ENCODE measurements around the gene ABCB9.
A peak's percentile ranks its signal among the peaks of the same experiment; 100 is the strongest.
"Not testable (repeated sequence)": the region's sequence is repeated elsewhere in the genome, so short reads cannot be mapped to it uniquely, and the experiment has no call there.

The ABCB9 gene

GRCh38 chr12:122893208-122894153 is 72.8 kb downstream of the ABCB9 start:
- Mint-ChIP-seq H3K27ac (no peak overlapping the region), H3K4me3 (peak overlapping the region; percentile 86), H3K4me1 (peaks cover 100% of the 10 kb centered on the region), H3K9me3 (no peaks in the 10 kb centered on the region), H3K36me3 (no peaks in the 10 kb centered on the region), H3K27me3 (no peaks in the 10 kb centered on the region)
- ATAC-seq, result no peak

- not testable (repeated sequence) for H3K27me3 Mint-ChIP-seq, H3K4me3 Mint-ChIP-seq, H3K36me3 Mint-ChIP-seq, H3K9me3 Mint-ChIP-seq, ATAC-seq, H3K27ac Mint-ChIP-seq
- H3K4me1 Mint-ChIP-seq, result peaks cover 99% of the 10 kb centered on the region
Measured at GRCh38 chr12:122892724-122893123, 73.5 kb downstream of the ABCB9 start.

DNA sequence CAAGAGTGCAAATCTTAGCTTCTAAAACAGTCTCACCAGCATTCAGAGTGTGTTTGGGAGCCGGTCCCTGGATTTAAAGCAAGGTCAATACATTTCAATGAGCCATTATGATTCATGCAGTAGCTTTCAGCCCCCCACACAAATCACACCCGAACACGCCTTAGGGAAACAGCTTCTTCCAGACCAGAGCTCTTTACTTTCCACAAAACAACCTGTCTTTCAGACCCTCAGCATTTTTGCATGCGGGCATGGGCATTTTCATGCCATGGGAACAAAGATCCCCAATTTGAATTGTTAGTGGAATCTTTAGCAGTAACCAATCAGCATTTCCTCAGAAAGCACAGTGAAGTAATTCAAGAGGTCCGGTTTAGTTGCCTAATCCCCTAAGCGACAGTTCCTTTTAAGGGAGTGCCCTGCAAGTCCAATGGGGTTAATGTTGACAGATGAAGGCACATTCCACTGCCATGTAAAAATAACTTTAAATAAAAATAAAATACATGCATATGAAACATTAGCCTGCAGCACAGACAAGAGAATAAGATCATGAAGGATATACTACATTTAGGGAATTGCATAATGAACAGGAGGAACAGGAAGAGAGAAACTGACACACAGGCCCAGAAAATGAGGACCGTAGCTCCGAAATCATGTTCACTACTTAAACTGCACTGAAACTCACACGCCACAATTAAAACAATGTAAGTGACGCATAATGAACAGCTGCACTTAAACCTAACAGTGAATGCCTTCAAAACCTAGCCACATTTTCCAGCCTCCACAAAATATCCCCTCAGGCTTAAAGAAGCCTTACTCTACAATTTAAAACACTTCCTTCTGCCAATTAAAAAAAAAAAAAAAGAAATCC is 74.4 kb downstream of the ABCB9 start:
- Mint-ChIP-seq H3K27ac (no peak overlapping the region), H3K9me3 (no peaks in the 10 kb centered on the region), H3K4me1 (peaks cover 99% of the 10 kb centered on the region), H3K27me3 (no peaks in the 10 kb centered on the region), H3K4me3 (no peak overlapping the region), H3K36me3 (no peaks in the 10 kb centered on the region)
- no peak for ATAC-seq

- peak overlapping the region; percentile 65 for H3K4me3 Mint-ChIP-seq
- no peaks in the 10 kb centered on the region for H3K36me3 Mint-ChIP-seq
- no peaks in the 10 kb centered on the region for H3K9me3 Mint-ChIP-seq
- peak overlapping the region; percentile 81 for H3K27ac Mint-ChIP-seq
- H3K4me1 Mint-ChIP-seq, result peaks cover 90% of the 10 kb centered on the region
- ATAC-seq, result no peak
- no peaks in the 10 kb centered on the region for H3K27me3 Mint-ChIP-seq
Measured at GRCh38 chr12:122889761-122890520, 76.3 kb downstream of the ABCB9 start.

DNA sequence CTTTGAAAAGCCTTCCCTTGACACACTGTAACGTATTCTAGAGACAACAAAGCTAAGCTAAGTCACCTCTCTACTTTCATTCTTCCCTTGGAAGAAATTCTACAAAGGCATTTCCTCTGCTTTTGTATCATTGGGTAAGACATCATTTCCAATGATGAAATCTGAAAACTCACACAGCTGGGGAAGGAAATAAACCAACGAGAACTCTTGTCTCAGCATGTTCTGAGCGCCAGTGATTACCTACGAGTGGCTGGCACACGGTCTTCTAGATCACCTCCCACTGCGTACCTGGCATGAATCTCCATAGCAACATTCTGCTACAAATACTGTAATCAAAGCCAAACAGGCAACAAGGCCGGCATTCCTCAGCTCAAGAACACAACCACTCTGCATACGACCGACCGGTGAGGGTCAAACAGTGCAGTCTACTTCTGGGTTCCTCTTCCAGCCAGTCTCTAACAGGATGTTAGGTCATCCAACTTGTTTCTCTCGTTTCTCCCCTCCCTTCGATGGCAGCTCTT is 78.0 kb downstream of the ABCB9 start:
- ATAC-seq, result peak; percentile 68
- Mint-ChIP-seq H3K4me1 (peaks cover 89% of the 10 kb centered on the region), H3K27ac (peak overlapping the region; percentile 81), H3K9me3 (no peaks in the 10 kb centered on the region), H3K36me3 (peaks cover 6% of the 10 kb centered on the region), H3K27me3 (no peaks in the 10 kb centered on the region), H3K4me3 (peak overlapping the region; percentile 75)

GRCh38 chr12:122887819-122888212 is 78.4 kb downstream of the ABCB9 start:
- Mint-ChIP-seq H3K4me3 (peak overlapping the region; percentile 57), H3K4me1 (peaks cover 89% of the 10 kb centered on the region), H3K36me3 (peaks cover 6% of the 10 kb centered on the region), H3K9me3 (no peaks in the 10 kb centered on the region), H3K27me3 (no peaks in the 10 kb centered on the region), H3K27ac (peak overlapping the region; percentile 81)
- peak; percentile 52 for ATAC-seq

- no peaks in the 10 kb centered on the region for H3K27me3 Mint-ChIP-seq
- H3K9me3 Mint-ChIP-seq, result no peaks in the 10 kb centered on the region
- H3K4me1 Mint-ChIP-seq, result peaks cover 89% of the 10 kb centered on the region
- peak; percentile 94 for ATAC-seq
- peak overlapping the region; percentile 57 for H3K4me3 Mint-ChIP-seq
- peak overlapping the region; percentile 43 for H3K27ac Mint-ChIP-seq
- H3K36me3 Mint-ChIP-seq, result peaks cover 6% of the 10 kb centered on the region
Measured at GRCh38 chr12:122886851-122887818, 79.1 kb downstream of the ABCB9 start.

- ATAC-seq, result no peak
- no peaks in the 10 kb centered on the region for H3K27me3 Mint-ChIP-seq
- H3K9me3 Mint-ChIP-seq, result no peaks in the 10 kb centered on the region
- H3K27ac Mint-ChIP-seq, result no peak overlapping the region
- H3K36me3 Mint-ChIP-seq, result peaks cover 6% of the 10 kb centered on the region
- H3K4me1 Mint-ChIP-seq, result peaks cover 89% of the 10 kb centered on the region
- H3K4me3 Mint-ChIP-seq, result no peak overlapping the region
Measured at GRCh38 chr12:122886161-122886560, 80.1 kb downstream of the ABCB9 start.

- no peak overlapping the region for H3K27ac Mint-ChIP-seq
- no peaks in the 10 kb centered on the region for H3K9me3 Mint-ChIP-seq
- no peaks in the 10 kb centered on the region for H3K27me3 Mint-ChIP-seq
- peaks cover 89% of the 10 kb centered on the region for H3K4me1 Mint-ChIP-seq
- ATAC-seq, result no peak
- peaks cover 14% of the 10 kb centered on the region for H3K36me3 Mint-ChIP-seq
- H3K4me3 Mint-ChIP-seq, result no peak overlapping the region
Measured at GRCh38 chr12:122884860-122885259, 81.4 kb downstream of the ABCB9 start.

DNA sequence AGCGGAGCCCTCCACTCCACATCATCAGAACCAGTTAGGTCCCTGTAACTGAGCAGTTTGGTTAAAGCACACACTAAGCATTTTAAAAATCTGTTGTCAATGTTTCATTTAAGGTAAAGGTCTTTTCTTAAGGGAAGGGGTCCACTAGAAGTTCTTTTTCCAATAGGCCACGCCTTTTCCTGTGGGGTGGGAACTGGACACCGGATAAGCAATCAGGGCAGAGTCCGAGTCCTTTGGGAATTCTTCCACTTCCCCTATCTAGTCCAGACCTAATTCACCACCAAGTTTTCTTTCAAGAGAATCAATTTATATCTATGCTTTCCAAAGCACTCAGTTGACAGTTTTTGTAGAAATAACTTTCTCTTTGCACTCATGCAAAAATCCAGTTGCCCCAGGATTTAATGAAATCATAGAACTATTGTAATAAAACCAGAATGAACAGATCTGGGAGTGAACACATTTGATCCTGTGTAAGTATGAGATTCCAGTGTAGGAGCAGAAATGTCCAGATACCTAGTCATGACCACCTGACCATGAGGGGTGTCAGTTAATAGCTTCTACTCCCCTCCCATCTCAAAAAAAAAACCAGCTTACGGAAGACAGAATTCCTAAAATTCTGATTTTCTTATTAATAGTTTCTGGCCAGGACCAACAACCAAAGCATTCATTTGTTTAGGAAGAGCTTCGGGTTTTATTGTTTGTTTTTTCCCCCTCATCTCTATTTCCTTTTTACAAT is 82.0 kb downstream of the ABCB9 start:
- no peak overlapping the region for H3K4me3 Mint-ChIP-seq
- H3K4me1 Mint-ChIP-seq, result peaks cover 89% of the 10 kb centered on the region
- no peaks in the 10 kb centered on the region for H3K27me3 Mint-ChIP-seq
- H3K27ac Mint-ChIP-seq, result no peak overlapping the region
- H3K9me3 Mint-ChIP-seq, result no peaks in the 10 kb centered on the region
- no peak for ATAC-seq
- H3K36me3 Mint-ChIP-seq, result peaks cover 14% of the 10 kb centered on the region

- H3K27me3 Mint-ChIP-seq, result no peaks in the 10 kb centered on the region
- no peak overlapping the region for H3K4me3 Mint-ChIP-seq
- peaks cover 14% of the 10 kb centered on the region for H3K36me3 Mint-ChIP-seq
- peak overlapping the region; percentile 15 for H3K27ac Mint-ChIP-seq
- ATAC-seq, result no peak
- peaks cover 89% of the 10 kb centered on the region for H3K4me1 Mint-ChIP-seq
- no peaks in the 10 kb centered on the region for H3K9me3 Mint-ChIP-seq
Measured at GRCh38 chr12:122882908-122883558, 83.2 kb downstream of the ABCB9 start.

DNA sequence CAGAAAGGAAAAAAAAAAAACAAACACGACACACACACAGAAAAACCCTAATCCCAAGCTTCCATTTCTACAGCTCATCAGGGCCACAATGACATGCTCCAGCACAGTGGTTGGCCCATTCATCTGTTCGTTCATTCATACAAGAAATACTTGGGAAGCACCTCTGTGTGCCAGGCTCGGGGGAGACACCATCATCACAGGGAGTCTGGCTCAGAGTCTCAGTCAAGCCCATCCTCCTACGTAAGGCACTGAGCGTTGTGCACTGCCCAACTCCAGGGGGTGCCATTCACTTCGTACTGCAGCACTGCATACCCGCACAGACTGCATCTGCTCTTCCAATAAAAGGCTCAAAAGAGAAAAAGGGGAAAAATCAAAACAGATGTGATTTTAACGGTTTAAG is 85.6 kb downstream of the ABCB9 start:
- H3K36me3 Mint-ChIP-seq, result peaks cover 20% of the 10 kb centered on the region
- H3K27me3 Mint-ChIP-seq, result no peaks in the 10 kb centered on the region
- H3K9me3 Mint-ChIP-seq, result no peaks in the 10 kb centered on the region
- no peak overlapping the region for H3K4me3 Mint-ChIP-seq
- ATAC-seq, result peak; percentile 66
- H3K27ac Mint-ChIP-seq, result peak overlapping the region; percentile 61
- peaks cover 91% of the 10 kb centered on the region for H3K4me1 Mint-ChIP-seq

DNA sequence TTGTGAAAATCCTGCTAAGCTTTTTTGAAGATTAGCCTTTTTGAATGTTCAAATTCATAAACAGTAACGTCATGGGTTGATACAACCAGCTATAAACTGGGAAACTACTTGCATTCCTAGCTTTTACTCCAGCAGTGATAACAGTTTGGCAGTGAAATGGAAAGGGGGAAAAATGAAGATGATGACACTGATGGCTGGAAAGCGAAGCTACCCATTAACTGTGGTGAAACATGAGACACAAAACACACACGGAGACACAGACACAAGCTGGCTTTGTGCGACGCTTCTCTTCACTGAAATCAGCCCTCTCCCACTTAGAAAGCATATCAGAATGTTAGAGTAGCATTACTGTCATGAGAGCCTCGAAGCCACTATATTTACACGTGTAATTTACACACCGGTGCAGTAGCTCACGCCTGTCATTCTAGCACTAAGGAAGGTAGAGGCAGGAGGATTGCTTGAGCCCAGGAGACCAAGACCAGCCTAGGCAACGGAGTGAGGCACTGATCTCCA is 86.1 kb downstream of the ABCB9 start:
- peak overlapping the region; percentile 61 for H3K27ac Mint-ChIP-seq
- no peaks in the 10 kb centered on the region for H3K9me3 Mint-ChIP-seq
- no peak overlapping the region for H3K4me3 Mint-ChIP-seq
- no peaks in the 10 kb centered on the region for H3K27me3 Mint-ChIP-seq
- peaks cover 96% of the 10 kb centered on the region for H3K4me1 Mint-ChIP-seq
- no peak for ATAC-seq
- peaks cover 20% of the 10 kb centered on the region for H3K36me3 Mint-ChIP-seq

Data from stimulated activated memory B cell treated with anti-CD40 and anti-IgM and Interleukin-4, amounts not matched to agents 10 μg/mL and 1 μg/mL and 100 μg/mL, for 72 hours (primary cell).